ENCODE results near the gene SKI.

The SKI gene

DNA sequence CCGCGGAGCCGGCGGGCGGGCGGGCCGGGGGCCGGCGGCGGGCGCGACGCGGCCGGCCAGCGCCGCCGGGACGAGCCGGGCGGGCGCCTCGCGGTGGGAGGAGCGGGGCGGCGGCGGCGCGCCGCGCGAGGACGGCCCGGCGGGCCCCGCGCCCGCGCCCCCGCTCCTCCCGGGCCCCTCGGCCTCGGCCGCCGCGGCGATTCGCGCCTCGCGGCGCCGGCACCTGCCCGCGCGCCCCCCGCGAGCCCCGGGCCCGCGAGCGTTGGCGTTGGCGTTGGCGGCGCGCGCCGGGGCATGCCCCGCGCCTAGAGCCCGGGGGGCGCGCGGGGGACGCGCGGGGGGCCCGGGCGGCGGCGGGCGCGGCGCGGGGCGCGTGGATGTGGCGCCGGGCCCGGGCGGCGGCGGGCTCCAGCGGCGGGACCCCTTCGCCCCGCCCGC is at the start of gene SKI:
SKI (plus strand) TSS at position 163 of the 438 bp plus-strand sequence. CDS start 448 bp downstream, outside the sequence.
- no peak for DNase-seq

- no peak for DNase-seq
Observed at GRCh38 chr1:2178875-2179274, 49.2 kb upstream of the SKI start.

DNA sequence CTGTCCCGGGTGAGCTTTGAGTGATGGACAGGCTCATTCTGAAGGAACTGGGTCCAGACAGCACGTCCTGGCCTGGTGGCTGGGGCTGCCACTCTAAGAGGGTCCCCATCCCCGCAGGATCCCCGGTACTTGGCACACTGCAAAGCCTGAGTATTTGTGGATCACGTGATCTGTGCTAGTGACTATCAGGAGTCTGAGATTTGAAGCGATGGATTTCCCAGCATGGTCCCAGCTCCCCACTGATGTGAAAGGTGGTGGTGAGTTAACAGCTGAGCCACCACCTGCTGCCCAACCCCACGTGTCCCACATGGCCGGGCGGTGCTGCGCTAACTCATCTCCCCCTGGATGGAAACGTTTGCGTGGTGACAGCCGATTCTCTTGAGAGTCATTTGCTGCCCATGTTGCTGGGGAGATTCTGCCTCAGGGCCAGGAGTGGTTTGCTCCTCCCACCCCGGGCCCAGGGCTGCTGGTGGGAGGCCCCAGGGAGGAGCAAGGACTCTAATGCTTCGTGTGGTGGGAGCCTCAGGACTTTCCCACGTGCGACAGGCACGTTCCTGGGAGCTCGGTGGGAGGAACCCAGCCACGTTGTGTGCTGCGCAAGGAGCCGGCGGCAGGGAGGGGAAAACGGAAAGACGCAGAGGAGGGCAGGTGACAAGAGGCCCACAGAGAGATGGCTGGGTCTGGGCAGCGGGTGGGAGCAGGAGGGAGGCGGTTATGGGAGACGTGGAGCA is 48.7 kb upstream of the SKI start:
- DNase-seq, result peak; percentile 32 to 62

DNA sequence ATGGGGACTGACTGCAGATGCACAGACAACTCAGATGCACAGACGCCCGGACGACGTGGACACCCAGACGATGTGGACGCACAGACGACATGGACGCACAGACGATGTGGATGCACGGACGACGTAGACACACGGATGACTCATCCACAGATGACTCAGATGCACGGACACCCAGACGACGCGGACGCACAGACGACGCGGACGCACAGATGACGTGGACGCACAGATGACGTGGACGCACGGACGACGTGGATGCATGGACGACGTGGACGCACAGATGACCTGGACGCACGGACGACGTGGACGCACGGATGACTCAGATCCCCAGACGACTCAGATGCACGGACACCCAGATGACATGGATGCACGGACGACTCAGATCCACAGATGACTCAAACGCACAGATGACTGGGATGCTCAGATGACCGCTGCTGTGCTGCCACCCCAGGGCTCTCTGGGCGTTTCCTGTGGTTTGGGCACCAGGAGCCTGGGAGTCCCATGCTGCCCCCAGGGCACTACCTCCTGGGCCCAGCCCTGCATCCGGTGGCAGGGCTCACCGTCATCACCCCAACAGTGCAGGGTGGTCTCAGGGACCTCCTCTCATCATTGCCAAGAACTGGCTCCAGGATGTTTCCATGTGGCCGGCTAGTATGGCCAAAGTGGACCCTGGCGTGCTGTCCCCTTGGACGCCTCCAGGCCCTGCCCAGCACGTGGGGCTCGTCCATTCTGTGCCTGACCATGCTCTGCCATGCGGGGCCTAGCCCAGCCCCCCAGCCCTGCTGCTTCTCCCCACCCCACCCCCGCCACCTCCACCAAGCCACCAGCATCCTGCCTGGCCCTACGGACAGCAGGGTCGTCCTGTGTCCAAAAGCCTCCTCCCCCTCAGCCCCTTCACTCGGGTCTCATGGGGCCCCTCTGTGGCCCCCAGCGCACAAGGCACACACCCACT is 47.5 kb upstream of the SKI start:
- DNase-seq, result no peak

- no peak for DNase-seq
Observed at GRCh38 chr1:2181271-2181670, 46.8 kb upstream of the SKI start.

GRCh38 chr1:2181752-2182151 is 46.4 kb upstream of the SKI start:
- no peak for DNase-seq

GRCh38 chr1:2182376-2182775 is 45.7 kb upstream of the SKI start:
- no peak for DNase-seq

GRCh38 chr1:2183937-2184334 is 44.2 kb upstream of the SKI start:
- no peak for DNase-seq

GRCh38 chr1:2184531-2184930 is 43.6 kb upstream of the SKI start:
- DNase-seq, result no peak

DNA sequence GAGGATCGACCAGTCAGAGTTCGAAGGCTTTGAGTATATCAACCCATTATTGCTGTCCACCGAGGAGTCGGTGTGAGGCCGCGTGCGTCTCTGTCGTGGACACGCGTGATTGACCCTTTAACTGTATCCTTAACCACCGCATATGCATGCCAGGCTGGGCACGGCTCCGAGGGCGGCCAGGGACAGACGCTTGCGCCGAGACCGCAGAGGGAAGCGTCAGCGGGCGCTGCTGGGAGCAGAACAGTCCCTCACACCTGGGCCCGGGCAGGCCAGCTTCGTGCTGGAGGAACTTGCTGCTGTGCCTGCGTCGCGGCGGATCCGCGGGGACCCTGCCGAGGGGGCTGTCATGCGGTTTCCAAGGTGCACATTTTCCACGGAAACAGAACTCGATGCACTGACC is 43.2 kb upstream of the SKI start:
- DNase-seq, result no peak

- no peak for DNase-seq
Observed at GRCh38 chr1:2185880-2186855, 42.0 kb upstream of the SKI start.

DNA sequence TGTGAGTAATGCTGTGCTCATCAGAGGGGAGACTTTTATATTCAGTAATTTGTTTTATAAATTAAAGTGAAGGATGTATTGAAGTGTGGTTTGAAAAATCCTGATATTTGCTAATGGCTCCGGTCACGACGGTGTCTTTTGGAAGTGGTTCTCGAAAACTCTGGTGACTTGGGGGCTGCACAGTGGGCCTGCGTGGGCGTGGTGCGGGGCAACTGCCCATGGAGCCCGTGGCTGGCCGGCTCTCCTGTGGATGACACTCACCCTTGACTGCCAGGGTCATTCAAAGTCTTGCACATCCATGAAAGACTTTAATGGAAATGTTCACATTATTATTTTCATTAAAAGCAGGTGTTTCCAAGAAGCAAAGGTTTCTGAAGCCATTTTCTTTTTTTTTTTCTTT is 41.2 kb upstream of the SKI start:
- no peak for DNase-seq

DNA sequence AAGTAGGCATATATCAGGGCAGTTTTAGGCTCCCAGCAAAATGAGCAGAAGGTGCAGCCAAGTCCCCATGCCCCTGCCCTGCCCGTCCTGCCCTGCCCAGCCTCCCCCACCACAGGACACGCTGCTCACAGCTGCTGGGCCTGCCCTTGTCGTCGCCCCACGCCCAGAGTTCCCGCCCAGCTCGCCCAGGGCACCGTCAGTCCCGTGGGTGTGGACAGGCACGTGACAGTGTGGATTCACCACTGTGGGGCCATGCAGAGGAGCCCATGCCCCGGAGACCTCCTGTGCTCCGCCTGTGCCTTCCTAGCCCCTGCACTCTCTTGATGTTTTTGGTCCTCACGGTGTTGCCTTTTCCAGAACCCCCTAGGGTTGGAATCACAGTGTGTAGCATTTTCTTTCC is 40.5 kb upstream of the SKI start:
- DNase-seq, result no peak

GRCh38 chr1:2188336-2188735 is 39.8 kb upstream of the SKI start:
- DNase-seq, result no peak

GRCh38 chr1:2189459-2190425 is 38.4 kb upstream of the SKI start:
- DNase-seq, result peak; percentile 90 to 95

DNA sequence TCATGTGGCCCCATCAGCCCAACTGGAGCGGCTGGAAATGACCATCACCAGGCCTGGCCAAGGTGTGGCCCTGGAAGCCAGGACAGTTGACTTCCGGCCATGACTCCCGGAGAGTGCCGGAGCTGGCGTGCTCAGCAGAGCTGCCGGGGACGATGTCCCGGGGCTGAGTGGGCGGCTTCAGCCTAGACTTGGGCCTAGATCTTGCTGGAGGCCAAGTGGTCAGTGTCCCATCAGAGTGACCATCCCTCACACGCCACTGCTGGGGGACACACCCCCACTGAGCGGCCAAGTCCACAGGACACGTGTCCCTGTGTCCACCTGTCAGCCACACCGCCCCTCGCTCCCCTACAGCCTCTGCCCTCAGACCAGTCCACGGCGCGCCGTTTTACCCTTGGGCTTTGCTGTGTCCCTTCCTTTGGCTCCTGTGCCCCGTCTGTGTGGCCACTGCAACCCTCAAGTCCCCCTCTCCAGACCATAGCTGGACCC is 37.6 kb upstream of the SKI start:
- DNase-seq, result no peak

DNA sequence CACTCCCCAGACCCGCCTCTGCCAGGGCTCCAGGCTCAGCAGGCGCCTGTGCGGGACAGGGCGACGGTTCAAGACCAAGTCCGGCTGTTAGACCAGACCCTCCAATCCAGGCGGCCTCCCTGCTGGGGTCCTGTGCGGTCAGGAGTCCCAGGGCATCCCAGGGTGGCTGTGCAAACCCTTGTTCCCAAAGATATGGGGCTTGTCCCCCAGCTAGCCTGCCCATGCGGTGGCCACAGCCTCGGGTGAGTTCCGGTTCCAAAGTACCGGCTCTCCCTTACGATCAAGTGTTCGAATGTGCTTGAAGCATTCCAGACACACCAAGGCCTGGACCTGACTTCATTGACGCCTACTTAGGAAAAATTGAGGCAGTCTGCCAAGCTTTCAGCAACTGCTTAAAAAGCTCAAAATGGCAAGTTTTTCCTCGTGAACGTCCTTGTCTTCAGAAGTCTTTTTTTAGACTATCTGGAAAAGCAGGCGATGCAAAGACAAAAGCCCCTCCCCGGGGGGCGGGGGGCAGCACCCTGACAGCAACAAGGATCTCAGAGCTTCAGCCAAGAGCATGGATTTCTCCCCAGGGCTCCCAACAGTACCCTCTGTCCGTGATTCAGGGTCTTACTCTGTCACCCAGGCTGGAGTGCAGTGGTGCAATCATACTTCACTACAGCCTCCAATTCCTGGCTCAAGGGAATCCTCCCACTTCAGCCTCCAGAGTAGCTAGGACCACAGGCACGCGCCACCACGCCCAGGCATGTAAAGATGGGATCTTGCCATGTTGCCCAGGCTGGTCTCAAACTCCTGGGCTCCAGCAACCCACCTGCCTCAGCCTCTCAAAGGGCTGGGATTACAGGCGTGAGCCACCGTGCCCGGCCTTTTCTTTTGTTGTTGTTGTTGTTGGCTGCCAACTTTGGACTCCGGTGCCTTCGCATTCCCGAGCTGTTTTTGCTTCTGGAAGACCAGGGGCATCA is 35.8 kb upstream of the SKI start:
- DNase-seq, result no peak

- no peak for DNase-seq
Observed at GRCh38 chr1:2193514-2194281, 34.4 kb upstream of the SKI start.

DNA sequence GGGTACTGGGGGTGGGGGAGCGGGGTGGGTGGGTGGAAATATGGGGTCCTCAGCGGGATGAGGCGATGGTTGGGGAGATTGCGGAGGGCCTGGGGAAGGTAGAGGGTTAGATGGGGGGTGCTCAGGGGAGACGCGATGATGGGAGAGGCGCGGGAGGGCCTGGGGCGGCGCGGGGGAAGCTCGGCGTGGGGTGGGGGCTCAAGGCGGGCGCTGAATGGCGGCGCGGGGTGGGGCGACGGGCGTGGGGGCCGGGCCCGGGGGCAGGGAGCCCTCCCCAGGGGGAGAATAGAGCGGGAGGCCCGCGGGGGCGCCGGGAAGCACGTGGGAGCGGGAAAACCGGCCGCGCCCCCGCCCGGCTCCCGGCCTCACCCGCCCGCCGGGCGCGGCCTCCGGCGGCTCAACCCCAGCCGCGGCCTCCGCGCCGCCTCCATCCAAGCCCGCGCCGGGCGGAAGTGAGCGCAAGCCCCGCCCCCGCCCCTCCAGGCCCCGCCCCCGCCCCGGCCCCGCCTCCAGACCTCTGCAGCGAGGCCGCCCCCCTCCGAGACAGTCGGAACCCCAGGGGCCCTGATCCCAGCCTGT is 33.7 kb upstream of the SKI start, which contains the start of gene FAAP20:
FAAP20 (minus strand) TSS at position 454 of the 579 bp plus-strand sequence; CDS start at position 431, 23 bp downstream.
- peak in 1 of 2 experiments; percentile 46 for DNase-seq

Data from NCI-H187 (cell line).